Measurements from ENCODE around the gene COLGALT1. TPM values are rescaled to one million over a fixed set of nuclear protein-coding genes. Genes with fewer than 3 reads are reported as not detected.

COLGALT1 gene
- total and polyA plus RNA-seq, 2 experiments from 2014 or later: 18.2 to 63.4 TPM

DNA sequence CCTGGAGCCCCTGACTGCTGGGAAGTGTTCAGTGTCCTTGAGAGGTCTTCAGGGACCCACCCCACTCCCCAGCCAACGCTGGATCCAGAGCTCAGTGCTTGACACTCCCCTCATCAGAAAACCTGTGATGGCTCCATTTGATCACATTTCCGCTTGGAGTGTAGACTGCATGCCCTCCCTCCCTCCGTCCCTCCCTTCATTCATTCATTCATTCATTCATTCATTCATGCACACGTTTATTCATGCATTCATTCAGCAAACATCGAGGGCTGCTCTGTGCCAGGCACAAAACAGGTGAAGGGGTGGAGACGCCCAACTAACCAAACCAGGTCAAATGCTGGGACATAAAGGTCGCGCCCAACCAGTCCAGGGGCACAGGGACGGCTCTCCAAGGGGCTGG is 30.3 kb upstream of the COLGALT1 start:
- no peak overlapping the region for H3K27ac Mint-ChIP-seq
- peaks cover 22% of the 10 kb centered on the region for H3K27me3 Mint-ChIP-seq (ENCODE audit: insufficient read depth, low read depth, poor library complexity)
- no peak for DNase-seq (ENCODE audit: low spot score)

More for the DNA sequence above, 30.3 kb upstream of the COLGALT1 start:
- H3K27me3 ChIP-seq (ENCODE audit: insufficient read depth): no peaks in the 10 kb centered on the region
- ATAC-seq: no peak
- TF ChIP-seq, protein P1, sequence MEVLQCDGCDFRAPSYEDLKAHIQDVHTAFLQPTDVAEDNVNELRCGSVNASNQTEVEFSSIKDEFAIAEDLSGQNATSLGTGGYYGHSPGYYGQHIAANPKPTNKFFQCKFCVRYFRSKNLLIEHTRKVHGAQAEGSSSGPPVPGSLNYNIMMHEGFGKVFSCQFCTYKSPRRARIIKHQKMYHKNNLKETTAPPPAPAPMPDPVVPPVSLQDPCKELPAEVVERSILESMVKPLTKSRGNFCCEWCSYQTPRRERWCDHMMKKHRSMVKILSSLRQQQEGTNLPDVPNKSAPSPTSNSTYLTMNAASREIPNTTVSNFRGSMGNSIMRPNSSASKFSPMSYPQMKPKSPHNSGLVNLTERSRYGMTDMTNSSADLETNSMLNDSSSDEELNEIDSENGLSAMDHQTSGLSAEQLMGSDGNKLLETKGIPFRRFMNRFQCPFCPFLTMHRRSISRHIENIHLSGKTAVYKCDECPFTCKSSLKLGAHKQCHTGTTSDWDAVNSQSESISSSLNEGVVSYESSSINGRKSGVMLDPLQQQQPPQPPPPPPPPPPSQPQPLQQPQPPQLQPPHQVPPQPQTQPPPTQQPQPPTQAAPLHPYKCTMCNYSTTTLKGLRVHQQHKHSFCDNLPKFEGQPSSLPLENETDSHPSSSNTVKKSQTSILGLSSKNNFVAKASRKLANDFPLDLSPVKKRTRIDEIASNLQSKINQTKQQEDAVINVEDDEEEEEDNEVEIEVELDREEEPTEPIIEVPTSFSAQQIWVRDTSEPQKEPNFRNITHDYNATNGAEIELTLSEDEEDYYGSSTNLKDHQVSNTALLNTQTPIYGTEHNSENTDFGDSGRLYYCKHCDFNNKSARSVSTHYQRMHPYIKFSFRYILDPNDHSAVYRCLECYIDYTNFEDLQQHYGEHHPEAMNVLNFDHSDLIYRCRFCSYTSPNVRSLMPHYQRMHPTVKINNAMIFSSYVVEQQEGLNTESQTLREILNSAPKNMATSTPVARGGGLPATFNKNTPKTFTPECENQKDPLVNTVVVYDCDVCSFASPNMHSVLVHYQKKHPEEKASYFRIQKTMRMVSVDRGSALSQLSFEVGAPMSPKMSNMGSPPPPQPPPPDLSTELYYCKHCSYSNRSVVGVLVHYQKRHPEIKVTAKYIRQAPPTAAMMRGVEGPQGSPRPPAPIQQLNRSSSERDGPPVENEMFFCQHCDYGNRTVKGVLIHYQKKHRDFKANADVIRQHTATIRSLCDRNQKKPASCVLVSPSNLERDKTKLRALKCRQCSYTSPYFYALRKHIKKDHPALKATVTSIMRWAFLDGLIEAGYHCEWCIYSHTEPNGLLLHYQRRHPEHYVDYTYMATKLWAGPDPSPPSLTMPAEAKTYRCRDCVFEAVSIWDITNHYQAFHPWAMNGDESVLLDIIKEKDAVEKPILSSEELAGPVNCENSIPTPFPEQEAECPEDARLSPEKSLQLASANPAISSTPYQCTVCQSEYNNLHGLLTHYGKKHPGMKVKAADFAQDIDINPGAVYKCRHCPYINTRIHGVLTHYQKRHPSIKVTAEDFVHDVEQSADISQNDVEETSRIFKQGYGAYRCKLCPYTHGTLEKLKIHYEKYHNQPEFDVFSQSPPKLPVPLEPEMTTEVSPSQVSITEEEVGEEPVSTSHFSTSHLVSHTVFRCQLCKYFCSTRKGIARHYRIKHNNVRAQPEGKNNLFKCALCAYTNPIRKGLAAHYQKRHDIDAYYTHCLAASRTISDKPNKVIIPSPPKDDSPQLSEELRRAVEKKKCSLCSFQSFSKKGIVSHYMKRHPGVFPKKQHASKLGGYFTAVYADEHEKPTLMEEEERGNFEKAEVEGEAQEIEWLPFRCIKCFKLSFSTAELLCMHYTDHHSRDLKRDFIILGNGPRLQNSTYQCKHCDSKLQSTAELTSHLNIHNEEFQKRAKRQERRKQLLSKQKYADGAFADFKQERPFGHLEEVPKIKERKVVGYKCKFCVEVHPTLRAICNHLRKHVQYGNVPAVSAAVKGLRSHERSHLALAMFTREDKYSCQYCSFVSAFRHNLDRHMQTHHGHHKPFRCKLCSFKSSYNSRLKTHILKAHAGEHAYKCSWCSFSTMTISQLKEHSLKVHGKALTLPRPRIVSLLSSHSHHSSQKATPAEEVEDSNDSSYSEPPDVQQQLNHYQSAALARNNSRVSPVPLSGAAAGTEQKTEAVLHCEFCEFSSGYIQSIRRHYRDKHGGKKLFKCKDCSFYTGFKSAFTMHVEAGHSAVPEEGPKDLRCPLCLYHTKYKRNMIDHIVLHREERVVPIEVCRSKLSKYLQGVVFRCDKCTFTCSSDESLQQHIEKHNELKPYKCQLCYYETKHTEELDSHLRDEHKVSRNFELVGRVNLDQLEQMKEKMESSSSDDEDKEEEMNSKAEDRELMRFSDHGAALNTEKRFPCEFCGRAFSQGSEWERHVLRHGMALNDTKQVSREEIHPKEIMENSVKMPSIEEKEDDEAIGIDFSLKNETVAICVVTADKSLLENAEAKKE (CRISPR knock-in tag; IDR thresholded peaks at IDR 0.05): no peak
- H3F3A ChIP-seq (replicated peaks; ENCODE audit: low read depth): peaks cover 7% of the 10 kb centered on the region; the same call in 1 of the 2 replicates
- no peaks in the 10 kb centered on the region for H3K36me3 ChIP-seq (ENCODE audit: insufficient read depth)
- Mint-ChIP-seq H3K4me3 (no peak overlapping the region), H3K4me1 (no peaks in the 10 kb centered on the region), H3K36me3 (ENCODE audit: low read depth) (peaks cover 3% of the 10 kb centered on the region; the same call in 2 of the 3 replicates), H3K9me3 (peaks cover 6% of the 10 kb centered on the region; the same call in 1 of the 3 replicates)
- no peak overlapping the region for H3K4me3 ChIP-seq
- no peaks in the 10 kb centered on the region for H4K20me1 ChIP-seq (replicated peaks; ENCODE audit: insufficient read depth)
- H3K4me2 ChIP-seq: no peak overlapping the region
- H3K9me2 ChIP-seq (ENCODE audit: insufficient read depth): no peaks in the 10 kb centered on the region
- H2AFZ ChIP-seq: no peak overlapping the region
- no peak overlapping the region for H3K27ac ChIP-seq (ENCODE audit: low read depth)
- H3K79me2 ChIP-seq (replicated peaks; ENCODE audit: insufficient read depth): no peaks in the 10 kb centered on the region
- H3K4me1 ChIP-seq (ENCODE audit: insufficient read depth): peaks cover 2% of the 10 kb centered on the region; the same call in 1 of the 2 replicates
